GM23338 (cell line): ENCODE results near the gene ATPAF1. TPM values are rescaled to one million over a fixed set of nuclear protein-coding genes. Genes with fewer than 3 reads are reported as not detected.

ENCODE experiments used
- ATAC-seq: fragments of 200-7000 bp; cut with Tn5 transposase; 3 replicates; pipeline ENCODE4 v1.9.1; 2020
- DNase-seq: peaks from one replicate; pipeline ENCODE4 v3.0.0-alpha.2; 2015; ENCODE audit warnings: low spot score
- H2AFZ ChIP-seq: fragments of 200-600 bp; sonication (generic); 2 replicates; pipeline ENCODE4 v1.8.0; 2016; ENCODE audit warnings: antibody characterized with exemption, mild to moderate bottlenecking, moderate library complexity
- H3F3A ChIP-seq: fragments of 200-600 bp; sonication (generic); replicated peaks from 2 replicates; pipeline ENCODE4 v1.8.0; 2017; ENCODE audit warnings: antibody characterized with exemption, mixed run types, low read depth
- H3K27ac ChIP-seq: fragments of 200-600 bp; sonication (generic); 2 replicates; pipeline ENCODE4 v1.6.1; 2016; ENCODE audit warnings: low read depth
- H3K27me3 ChIP-seq: fragments of 200-600 bp; sonication (generic); 2 replicates; pipeline ENCODE4 v1.8.0; 2016; ENCODE audit warnings: mild to moderate bottlenecking, mixed run types, moderate library complexity; ENCODE audit not compliant: insufficient read depth
- H3K36me3 ChIP-seq: fragments of 200-600 bp; sonication (generic); 2 replicates; pipeline ENCODE4 v1.8.0; 2016; ENCODE audit warnings: mild to moderate bottlenecking; ENCODE audit not compliant: insufficient read depth
- H3K4me1 ChIP-seq: fragments of 200-600 bp; sonication (generic); 2 replicates; pipeline ENCODE4 v1.8.0; 2016; ENCODE audit warnings: mild to moderate bottlenecking, moderate library complexity; ENCODE audit not compliant: insufficient read depth
- H3K4me2 ChIP-seq: fragments of 200-600 bp; sonication (generic); 2 replicates; pipeline ENCODE4 v1.7.1; 2017; ENCODE audit warnings: mixed run types
- H3K4me3 ChIP-seq: fragments of 200-600 bp; sonication (generic); 2 replicates; pipeline ENCODE4 v1.6.1; 2016; ENCODE audit warnings: mixed run types
- H3K79me2 ChIP-seq: fragments of 200-600 bp; sonication (generic); replicated peaks from 2 replicates; pipeline ENCODE4 v1.8.0; 2017; ENCODE audit warnings: mild to moderate bottlenecking; ENCODE audit not compliant: insufficient read depth
- H3K9me2 ChIP-seq: fragments of 200-600 bp; sonication (generic); 2 replicates; pipeline ENCODE4 v1.8.0; 2017; ENCODE audit not compliant: insufficient read depth
- H4K20me1 ChIP-seq: fragments of 200-600 bp; sonication (generic); replicated peaks from 2 replicates; pipeline ENCODE4 v1.8.0; 2017; ENCODE audit warnings: mild to moderate bottlenecking; ENCODE audit not compliant: insufficient read depth
- H3K27ac Mint-ChIP-seq: 2 replicates; pipeline ENCODE4 v1.8.0; 2020; ENCODE audit warnings: inconsistent platforms, mild to moderate bottlenecking, moderate library complexity, mixed read lengths
- H3K27me3 Mint-ChIP-seq: 3 replicates; pipeline ENCODE4 v1.8.0; 2022; ENCODE audit warnings: low read depth, mild to moderate bottlenecking, moderate library complexity, mixed read lengths, inconsistent platforms; ENCODE audit not compliant: insufficient read depth, poor library complexity
- H3K36me3 Mint-ChIP-seq: 3 replicates; pipeline ENCODE4 v1.8.0; 2021; ENCODE audit warnings: low read depth, mild to moderate bottlenecking, inconsistent platforms, moderate library complexity, mixed read lengths
- H3K4me1 Mint-ChIP-seq: 3 replicates; pipeline ENCODE4 v1.8.0; 2020; ENCODE audit warnings: mild to moderate bottlenecking, inconsistent platforms, mixed read lengths
- H3K4me3 Mint-ChIP-seq: 3 replicates; pipeline ENCODE4 v1.8.0; 2021; ENCODE audit warnings: moderate library complexity, mild to moderate bottlenecking, inconsistent platforms, mixed read lengths
- H3K9me3 Mint-ChIP-seq: 3 replicates; pipeline ENCODE4 v1.8.0; 2020; ENCODE audit warnings: moderate library complexity, mild to moderate bottlenecking, inconsistent platforms, mixed read lengths
- CREB1 ChIP-seq: fragments of 250-450 bp; sonication (Bioruptor Pico); IDR thresholded peaks from 2 replicates; pipeline ENCODE4 v1.5.0; 2020; ENCODE audit warnings: low read depth, mild to moderate bottlenecking, moderate library complexity
- JUNB ChIP-seq: IDR thresholded peaks from one replicate; pipeline ENCODE4 v1.6.1; 2016; ENCODE audit warnings: antibody characterized with exemption; ENCODE audit not compliant: unreplicated experiment
- POLR2AphosphoS5 ChIP-seq: IDR thresholded peaks from 2 replicates; pipeline ENCODE4 v1.6.1; 2016; ENCODE audit warnings: antibody characterized with exemption, low read depth
- STAT1 ChIP-seq: IDR thresholded peaks from one replicate; pipeline ENCODE4 v1.6.1; 2016; ENCODE audit warnings: antibody characterized with exemption; ENCODE audit not compliant: unreplicated experiment
- ZNF114 ChIP-seq: fragments of 250-450 bp; sonication (Bioruptor Pico); IDR thresholded peaks from 2 replicates; pipeline ENCODE4 v1.5.0; 2020; ENCODE audit warnings: mild to moderate bottlenecking, moderate library complexity
- ZNF331 ChIP-seq: fragments of 250-450 bp; sonication (Bioruptor Pico); IDR thresholded peaks from 2 replicates; pipeline ENCODE4 v1.5.0; 2020; ENCODE audit warnings: low read depth, mild to moderate bottlenecking, moderate library complexity
- polyA plus RNA-seq: library from polyadenylated mRNA; unstranded; fragments of >200 nt; fragmentation: Nextera tagmentation; extraction: Ambion mirVana; gene quantifications from 2 replicates; pipeline ENCODE4 v1.2.1, GENCODE V29; 2016
- total RNA-seq: library from RNA; depleted of rRNA; stranded (reverse); fragments of >200 nt; shearing (Covaris generic); gene quantifications from 2 replicates; pipeline ENCODE4 v1.2.3, GENCODE V29; 2014
- TF ChIP-seq, protein P1 (sequence below): fragments of 250-450 bp; sonication (Bioruptor Pico); IDR thresholded peaks from 2 replicates; pipeline ENCODE4 v1.5.0; 2020; ENCODE audit warnings: mild to moderate bottlenecking, moderate library complexity
- TF ChIP-seq, protein P2 (sequence below): IDR thresholded peaks from 2 replicates; pipeline ENCODE4 v1.6.1; 2016; ENCODE audit warnings: antibody characterized with exemption
- TF ChIP-seq, protein P3 (sequence below), 2 experiments: fragments of 200-600 bp in 1 of 2; sonication (generic) in 1 of 2; conservative IDR thresholded peaks; 2 replicates each; pipeline versions ENCODE4 v1.5.1 to v1.6.1; 2016 to 2017; ENCODE audit warnings: antibody characterized with exemption in 2 of 2, low read depth in 2 of 2, mild to moderate bottlenecking in 2 of 2, moderate library complexity in 1 of 2
- TF ChIP-seq, protein P4 (sequence below): IDR thresholded peaks from one replicate; pipeline ENCODE4 v1.6.1; 2018; ENCODE audit warnings: antibody characterized with exemption; ENCODE audit not compliant: unreplicated experiment

The ATPAF1 gene
- total and polyA plus RNA-seq, 2 experiments from 2014 or later, result 41.2 to 67.6 TPM

DNA sequence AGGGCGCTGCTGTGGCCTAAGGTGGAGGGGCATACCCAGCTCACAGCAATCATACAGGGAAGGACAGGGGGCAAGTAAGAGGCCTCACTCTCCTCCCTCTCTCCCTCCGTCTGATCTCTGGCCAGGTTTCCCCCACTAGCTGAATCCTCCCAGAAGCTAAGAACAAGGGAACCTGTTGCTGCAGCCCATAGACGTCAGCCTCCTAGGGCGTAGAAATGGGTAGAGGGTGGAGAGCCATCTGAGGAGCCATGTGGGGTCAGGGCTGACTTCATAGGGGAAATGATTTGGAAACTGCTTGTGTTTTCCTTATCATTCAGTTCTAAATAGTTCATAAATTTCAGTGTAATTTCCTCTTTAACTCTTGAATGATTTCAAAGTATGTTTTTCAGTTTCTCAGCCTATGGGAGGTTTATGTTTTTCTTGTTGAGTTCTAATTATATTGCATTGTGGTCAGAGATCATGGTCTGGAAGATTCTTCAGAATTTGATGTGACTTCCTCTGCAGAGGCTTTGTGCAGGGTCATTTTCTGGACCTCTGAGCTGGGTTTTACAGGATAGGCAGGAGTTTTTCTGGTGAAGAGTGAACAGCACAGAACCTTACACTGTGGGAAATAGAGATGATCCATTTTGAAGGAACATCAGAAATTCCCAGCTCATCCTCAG is 49.3 kb downstream of the ATPAF1 start:
- no peak overlapping the region for H3K27ac ChIP-seq
- TF ChIP-seq POLR2AphosphoS5, result no peak
- TF ChIP-seq, protein P1, sequence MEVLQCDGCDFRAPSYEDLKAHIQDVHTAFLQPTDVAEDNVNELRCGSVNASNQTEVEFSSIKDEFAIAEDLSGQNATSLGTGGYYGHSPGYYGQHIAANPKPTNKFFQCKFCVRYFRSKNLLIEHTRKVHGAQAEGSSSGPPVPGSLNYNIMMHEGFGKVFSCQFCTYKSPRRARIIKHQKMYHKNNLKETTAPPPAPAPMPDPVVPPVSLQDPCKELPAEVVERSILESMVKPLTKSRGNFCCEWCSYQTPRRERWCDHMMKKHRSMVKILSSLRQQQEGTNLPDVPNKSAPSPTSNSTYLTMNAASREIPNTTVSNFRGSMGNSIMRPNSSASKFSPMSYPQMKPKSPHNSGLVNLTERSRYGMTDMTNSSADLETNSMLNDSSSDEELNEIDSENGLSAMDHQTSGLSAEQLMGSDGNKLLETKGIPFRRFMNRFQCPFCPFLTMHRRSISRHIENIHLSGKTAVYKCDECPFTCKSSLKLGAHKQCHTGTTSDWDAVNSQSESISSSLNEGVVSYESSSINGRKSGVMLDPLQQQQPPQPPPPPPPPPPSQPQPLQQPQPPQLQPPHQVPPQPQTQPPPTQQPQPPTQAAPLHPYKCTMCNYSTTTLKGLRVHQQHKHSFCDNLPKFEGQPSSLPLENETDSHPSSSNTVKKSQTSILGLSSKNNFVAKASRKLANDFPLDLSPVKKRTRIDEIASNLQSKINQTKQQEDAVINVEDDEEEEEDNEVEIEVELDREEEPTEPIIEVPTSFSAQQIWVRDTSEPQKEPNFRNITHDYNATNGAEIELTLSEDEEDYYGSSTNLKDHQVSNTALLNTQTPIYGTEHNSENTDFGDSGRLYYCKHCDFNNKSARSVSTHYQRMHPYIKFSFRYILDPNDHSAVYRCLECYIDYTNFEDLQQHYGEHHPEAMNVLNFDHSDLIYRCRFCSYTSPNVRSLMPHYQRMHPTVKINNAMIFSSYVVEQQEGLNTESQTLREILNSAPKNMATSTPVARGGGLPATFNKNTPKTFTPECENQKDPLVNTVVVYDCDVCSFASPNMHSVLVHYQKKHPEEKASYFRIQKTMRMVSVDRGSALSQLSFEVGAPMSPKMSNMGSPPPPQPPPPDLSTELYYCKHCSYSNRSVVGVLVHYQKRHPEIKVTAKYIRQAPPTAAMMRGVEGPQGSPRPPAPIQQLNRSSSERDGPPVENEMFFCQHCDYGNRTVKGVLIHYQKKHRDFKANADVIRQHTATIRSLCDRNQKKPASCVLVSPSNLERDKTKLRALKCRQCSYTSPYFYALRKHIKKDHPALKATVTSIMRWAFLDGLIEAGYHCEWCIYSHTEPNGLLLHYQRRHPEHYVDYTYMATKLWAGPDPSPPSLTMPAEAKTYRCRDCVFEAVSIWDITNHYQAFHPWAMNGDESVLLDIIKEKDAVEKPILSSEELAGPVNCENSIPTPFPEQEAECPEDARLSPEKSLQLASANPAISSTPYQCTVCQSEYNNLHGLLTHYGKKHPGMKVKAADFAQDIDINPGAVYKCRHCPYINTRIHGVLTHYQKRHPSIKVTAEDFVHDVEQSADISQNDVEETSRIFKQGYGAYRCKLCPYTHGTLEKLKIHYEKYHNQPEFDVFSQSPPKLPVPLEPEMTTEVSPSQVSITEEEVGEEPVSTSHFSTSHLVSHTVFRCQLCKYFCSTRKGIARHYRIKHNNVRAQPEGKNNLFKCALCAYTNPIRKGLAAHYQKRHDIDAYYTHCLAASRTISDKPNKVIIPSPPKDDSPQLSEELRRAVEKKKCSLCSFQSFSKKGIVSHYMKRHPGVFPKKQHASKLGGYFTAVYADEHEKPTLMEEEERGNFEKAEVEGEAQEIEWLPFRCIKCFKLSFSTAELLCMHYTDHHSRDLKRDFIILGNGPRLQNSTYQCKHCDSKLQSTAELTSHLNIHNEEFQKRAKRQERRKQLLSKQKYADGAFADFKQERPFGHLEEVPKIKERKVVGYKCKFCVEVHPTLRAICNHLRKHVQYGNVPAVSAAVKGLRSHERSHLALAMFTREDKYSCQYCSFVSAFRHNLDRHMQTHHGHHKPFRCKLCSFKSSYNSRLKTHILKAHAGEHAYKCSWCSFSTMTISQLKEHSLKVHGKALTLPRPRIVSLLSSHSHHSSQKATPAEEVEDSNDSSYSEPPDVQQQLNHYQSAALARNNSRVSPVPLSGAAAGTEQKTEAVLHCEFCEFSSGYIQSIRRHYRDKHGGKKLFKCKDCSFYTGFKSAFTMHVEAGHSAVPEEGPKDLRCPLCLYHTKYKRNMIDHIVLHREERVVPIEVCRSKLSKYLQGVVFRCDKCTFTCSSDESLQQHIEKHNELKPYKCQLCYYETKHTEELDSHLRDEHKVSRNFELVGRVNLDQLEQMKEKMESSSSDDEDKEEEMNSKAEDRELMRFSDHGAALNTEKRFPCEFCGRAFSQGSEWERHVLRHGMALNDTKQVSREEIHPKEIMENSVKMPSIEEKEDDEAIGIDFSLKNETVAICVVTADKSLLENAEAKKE (CRISPR knock-in tag), result no peak
- TF ChIP-seq, protein P2, sequence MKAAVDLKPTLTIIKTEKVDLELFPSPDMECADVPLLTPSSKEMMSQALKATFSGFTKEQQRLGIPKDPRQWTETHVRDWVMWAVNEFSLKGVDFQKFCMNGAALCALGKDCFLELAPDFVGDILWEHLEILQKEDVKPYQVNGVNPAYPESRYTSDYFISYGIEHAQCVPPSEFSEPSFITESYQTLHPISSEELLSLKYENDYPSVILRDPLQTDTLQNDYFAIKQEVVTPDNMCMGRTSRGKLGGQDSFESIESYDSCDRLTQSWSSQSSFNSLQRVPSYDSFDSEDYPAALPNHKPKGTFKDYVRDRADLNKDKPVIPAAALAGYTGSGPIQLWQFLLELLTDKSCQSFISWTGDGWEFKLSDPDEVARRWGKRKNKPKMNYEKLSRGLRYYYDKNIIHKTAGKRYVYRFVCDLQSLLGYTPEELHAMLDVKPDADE, result no peak
- TF ChIP-seq ZNF331 (CRISPR knock-in tag), result no peak
- no peak for TF ChIP-seq JUNB
- TF ChIP-seq, protein P3, sequence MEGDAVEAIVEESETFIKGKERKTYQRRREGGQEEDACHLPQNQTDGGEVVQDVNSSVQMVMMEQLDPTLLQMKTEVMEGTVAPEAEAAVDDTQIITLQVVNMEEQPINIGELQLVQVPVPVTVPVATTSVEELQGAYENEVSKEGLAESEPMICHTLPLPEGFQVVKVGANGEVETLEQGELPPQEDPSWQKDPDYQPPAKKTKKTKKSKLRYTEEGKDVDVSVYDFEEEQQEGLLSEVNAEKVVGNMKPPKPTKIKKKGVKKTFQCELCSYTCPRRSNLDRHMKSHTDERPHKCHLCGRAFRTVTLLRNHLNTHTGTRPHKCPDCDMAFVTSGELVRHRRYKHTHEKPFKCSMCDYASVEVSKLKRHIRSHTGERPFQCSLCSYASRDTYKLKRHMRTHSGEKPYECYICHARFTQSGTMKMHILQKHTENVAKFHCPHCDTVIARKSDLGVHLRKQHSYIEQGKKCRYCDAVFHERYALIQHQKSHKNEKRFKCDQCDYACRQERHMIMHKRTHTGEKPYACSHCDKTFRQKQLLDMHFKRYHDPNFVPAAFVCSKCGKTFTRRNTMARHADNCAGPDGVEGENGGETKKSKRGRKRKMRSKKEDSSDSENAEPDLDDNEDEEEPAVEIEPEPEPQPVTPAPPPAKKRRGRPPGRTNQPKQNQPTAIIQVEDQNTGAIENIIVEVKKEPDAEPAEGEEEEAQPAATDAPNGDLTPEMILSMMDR (conservative IDR thresholded peaks at IDR 0.05; ENCODE audit: low read depth in 2 of 2), result no peak
- TF ChIP-seq, protein P4, sequence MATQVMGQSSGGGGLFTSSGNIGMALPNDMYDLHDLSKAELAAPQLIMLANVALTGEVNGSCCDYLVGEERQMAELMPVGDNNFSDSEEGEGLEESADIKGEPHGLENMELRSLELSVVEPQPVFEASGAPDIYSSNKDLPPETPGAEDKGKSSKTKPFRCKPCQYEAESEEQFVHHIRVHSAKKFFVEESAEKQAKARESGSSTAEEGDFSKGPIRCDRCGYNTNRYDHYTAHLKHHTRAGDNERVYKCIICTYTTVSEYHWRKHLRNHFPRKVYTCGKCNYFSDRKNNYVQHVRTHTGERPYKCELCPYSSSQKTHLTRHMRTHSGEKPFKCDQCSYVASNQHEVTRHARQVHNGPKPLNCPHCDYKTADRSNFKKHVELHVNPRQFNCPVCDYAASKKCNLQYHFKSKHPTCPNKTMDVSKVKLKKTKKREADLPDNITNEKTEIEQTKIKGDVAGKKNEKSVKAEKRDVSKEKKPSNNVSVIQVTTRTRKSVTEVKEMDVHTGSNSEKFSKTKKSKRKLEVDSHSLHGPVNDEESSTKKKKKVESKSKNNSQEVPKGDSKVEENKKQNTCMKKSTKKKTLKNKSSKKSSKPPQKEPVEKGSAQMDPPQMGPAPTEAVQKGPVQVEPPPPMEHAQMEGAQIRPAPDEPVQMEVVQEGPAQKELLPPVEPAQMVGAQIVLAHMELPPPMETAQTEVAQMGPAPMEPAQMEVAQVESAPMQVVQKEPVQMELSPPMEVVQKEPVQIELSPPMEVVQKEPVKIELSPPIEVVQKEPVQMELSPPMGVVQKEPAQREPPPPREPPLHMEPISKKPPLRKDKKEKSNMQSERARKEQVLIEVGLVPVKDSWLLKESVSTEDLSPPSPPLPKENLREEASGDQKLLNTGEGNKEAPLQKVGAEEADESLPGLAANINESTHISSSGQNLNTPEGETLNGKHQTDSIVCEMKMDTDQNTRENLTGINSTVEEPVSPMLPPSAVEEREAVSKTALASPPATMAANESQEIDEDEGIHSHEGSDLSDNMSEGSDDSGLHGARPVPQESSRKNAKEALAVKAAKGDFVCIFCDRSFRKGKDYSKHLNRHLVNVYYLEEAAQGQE, result no peak
- TF ChIP-seq STAT1, result no peak
- TF ChIP-seq ZNF114 (CRISPR knock-in tag), result no peak
- TF ChIP-seq CREB1 (CRISPR knock-in tag), result no peak
- Mint-ChIP-seq H3K4me1 (peaks cover 35% of the 10 kb centered on the region), H3K4me3 (no peak overlapping the region), H3K36me3 (no peaks in the 10 kb centered on the region), H3K27me3 (peaks cover 20% of the 10 kb centered on the region), H3K9me3 (no peaks in the 10 kb centered on the region), H3K27ac (no peak overlapping the region)
- H3K27me3 ChIP-seq, result peaks cover 20% of the 10 kb centered on the region
- no peaks in the 10 kb centered on the region for H3F3A ChIP-seq
- ATAC-seq, result no peak
- no peak overlapping the region for H3K4me2 ChIP-seq
- no peaks in the 10 kb centered on the region for H3K79me2 ChIP-seq
- no peak overlapping the region for H2AFZ ChIP-seq
- no peak overlapping the region for H3K4me3 ChIP-seq
- no peaks in the 10 kb centered on the region for H3K36me3 ChIP-seq
- H3K4me1 ChIP-seq, result peaks cover 24% of the 10 kb centered on the region
- H3K9me2 ChIP-seq, result no peaks in the 10 kb centered on the region
- no peak for DNase-seq
- no peaks in the 10 kb centered on the region for H4K20me1 ChIP-seq
